ENCODE results near the gene FMN2. TPM values are rescaled to one million over a fixed set of nuclear protein-coding genes. Genes with fewer than 3 reads are reported as not detected.

FMN2 gene
- total and polyA plus RNA-seq, 7 experiments from 2014 or later: not detected

DNA sequence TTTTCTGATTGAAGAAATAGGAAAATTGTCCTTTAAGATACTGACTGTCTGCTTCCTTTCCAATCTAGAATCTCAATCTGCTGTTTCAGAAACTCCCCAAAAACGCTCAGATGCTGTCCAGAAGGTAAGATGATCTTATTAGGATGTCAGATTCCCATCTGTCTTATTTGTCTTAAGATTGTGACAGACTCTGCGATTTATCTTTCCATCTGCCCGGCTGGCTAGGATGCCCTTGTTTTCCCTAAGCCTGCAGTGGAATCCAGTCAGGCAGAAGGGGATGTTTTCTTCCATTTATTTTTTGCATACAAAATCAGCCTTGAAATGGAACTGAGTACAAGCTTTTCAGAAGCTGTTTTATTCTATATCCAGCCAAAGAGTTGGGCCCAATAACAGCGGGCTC lies 96.5 kb downstream of the FMN2 start:
- no peaks in the 10 kb centered on the region for H3K9me3 Mint-ChIP-seq
- POLR2A ChIA-PET: no interaction called here

GRCh38 chr1:240189386-240189989 lies 97.8 kb downstream of the FMN2 start:
- ChIA-PET POLR2A (no interaction called here), CTCF (interaction anchor here (0.7 to 1.1 kb wide), 2 partner anchors 75 to 769 kb away, joined by 3 read pairs; no protein-coding TSS in a partner anchor)
- Histone ChIP-seq H3K4me1 (ENCODE audit: control insufficient read depth in 2 of 2, insufficient read depth in 2 of 2, low read length in 2 of 2) (no peaks in the 10 kb centered on the region), H3K27ac (ENCODE audit: low read depth, low read length) (no peak overlapping the region), H3K9me3 (ENCODE audit: control insufficient read depth in 2 of 3, low read length in 3 of 3) (no peaks in the 10 kb centered on the region), H3K27me3 (ENCODE audit: control insufficient read depth in 2 of 2, insufficient read depth in 2 of 2, low read length in 2 of 2) (no peaks in the 10 kb centered on the region), H3K4me3 (ENCODE audit: low read length) (no peak overlapping the region), H3K36me3 (ENCODE audit: control insufficient read depth in 2 of 3, insufficient read depth in 3 of 3, low read length in 3 of 3) (no peaks in the 10 kb centered on the region)
- Mint-ChIP-seq H3K27me3 (peaks cover 2 to 29% (median 15%) of the 10 kb centered on the region in 5 donors), H3K4me1 (peaks cover 0 to 6% (median 3%) of the 10 kb centered on the region in 7 donors), H3K36me3 (no peaks in the 10 kb centered on the region), H3K27ac (no peak overlapping the region), H3K4me3 (peak overlapping the region in 7 of 10 donors; percentile 2 to 66 (median 32)), H3K9me3 (peaks cover 0 to 1% (median 0%) of the 10 kb centered on the region in 11 donors)
- peak in 2 of 9 donors; percentile 8 to 11 for DNase-seq
- intact Hi-C loops (cut with micrococcal nuclease): loop anchor here in 1 of 2 donors (2.0 kb wide), 1 partner anchor 163 kb away; no protein-coding TSS in a partner anchor
- peak; percentile 36 for ATAC-seq

More for the DNA sequence above, 96.5 kb downstream of the FMN2 start:
- H3K9me3 ChIP-seq (ENCODE audit: control insufficient read depth in 2 of 3, low read length in 3 of 3): no peaks in the 10 kb centered on the region
- H3K4me3 Mint-ChIP-seq: no peak overlapping the region
- no peak overlapping the region for H3K27ac Mint-ChIP-seq
- intact Hi-C loops (cut with micrococcal nuclease): loop anchor here in 1 of 2 donors (2.0 kb wide), 1 partner anchor 161 kb away; no protein-coding TSS in a partner anchor
- peaks cover 0 to 6% (median 3%) of the 10 kb centered on the region in 7 donors for H3K4me1 Mint-ChIP-seq
- no peaks in the 10 kb centered on the region for H3K4me1 ChIP-seq (ENCODE audit: control insufficient read depth in 2 of 2, insufficient read depth in 2 of 2, low read length in 2 of 2)
- no peak for ATAC-seq
- no peaks in the 10 kb centered on the region for H3K36me3 Mint-ChIP-seq
- H3K27me3 ChIP-seq (ENCODE audit: control insufficient read depth in 2 of 2, insufficient read depth in 2 of 2, low read length in 2 of 2): no peaks in the 10 kb centered on the region
- H3K36me3 ChIP-seq (ENCODE audit: control insufficient read depth in 2 of 3, insufficient read depth in 3 of 3, low read length in 3 of 3): no peaks in the 10 kb centered on the region
- no peak overlapping the region for H3K4me3 ChIP-seq (ENCODE audit: low read length)
- CTCF ChIA-PET: no interaction called here
- no peak for DNase-seq
- H3K27me3 Mint-ChIP-seq: peaks cover 2 to 29% (median 15%) of the 10 kb centered on the region in 5 donors
- no peak overlapping the region for H3K27ac ChIP-seq (ENCODE audit: low read depth, low read length)

DNA sequence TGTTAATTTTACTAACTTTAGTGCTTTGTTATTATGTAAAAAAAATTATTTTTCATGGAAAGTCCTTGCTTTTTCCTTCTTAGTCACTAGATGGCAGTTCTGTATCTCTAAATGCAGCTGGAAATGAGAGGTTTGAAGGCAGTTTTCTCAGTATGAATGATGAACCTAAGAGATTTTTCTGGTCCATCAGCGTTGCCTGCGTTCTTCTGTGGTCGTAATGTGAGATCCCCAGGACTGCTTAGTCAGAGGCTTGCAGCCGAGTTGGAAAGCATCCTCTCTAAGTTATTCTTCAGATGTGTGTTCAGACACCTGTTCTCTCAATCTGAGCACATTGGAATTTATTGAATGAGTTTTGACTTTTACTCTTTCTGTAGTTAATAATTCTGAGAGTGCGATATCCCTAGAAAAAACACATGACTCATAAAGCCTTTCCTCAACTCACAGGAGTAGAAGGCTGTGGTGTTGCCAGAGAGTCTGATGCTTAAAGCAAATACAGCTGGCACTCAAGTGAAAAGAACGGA lies 99.3 kb downstream of the FMN2 start:
- H3K27me3 ChIP-seq (ENCODE audit: control insufficient read depth in 2 of 2, insufficient read depth in 2 of 2, low read length in 2 of 2): no peaks in the 10 kb centered on the region
- H3K36me3 ChIP-seq (ENCODE audit: control insufficient read depth in 2 of 3, insufficient read depth in 3 of 3, low read length in 3 of 3): no peaks in the 10 kb centered on the region
- DNase-seq: no peak
- intact Hi-C loops (cut with micrococcal nuclease): loop anchor here in 1 of 2 donors (10.0 kb wide), 1 partner anchor 414 kb away; no protein-coding TSS in a partner anchor
- peaks cover 0 to 6% (median 3%) of the 10 kb centered on the region in 7 donors for H3K4me1 Mint-ChIP-seq
- no peaks in the 10 kb centered on the region for H3K4me1 ChIP-seq (ENCODE audit: control insufficient read depth in 2 of 2, insufficient read depth in 2 of 2, low read length in 2 of 2)
- no peak for ATAC-seq
- H3K9me3 ChIP-seq (ENCODE audit: control insufficient read depth in 2 of 3, low read length in 3 of 3): no peaks in the 10 kb centered on the region
- H3K4me3 Mint-ChIP-seq: no peak overlapping the region
- H3K27me3 Mint-ChIP-seq: peaks cover 2 to 19% (median 6%) of the 10 kb centered on the region in 5 donors
- H3K4me3 ChIP-seq (ENCODE audit: low read length): no peak overlapping the region
- peaks cover 0 to 1% (median 0%) of the 10 kb centered on the region in 11 donors for H3K9me3 Mint-ChIP-seq
- ChIA-PET CTCF (interaction anchor here (1.5 kb wide), 1 partner anchor 14 kb away, joined by 4 read pairs; no protein-coding TSS in a partner anchor), POLR2A (no interaction called here)
- no peak overlapping the region for H3K27ac ChIP-seq (ENCODE audit: low read depth, low read length)
- H3K36me3 Mint-ChIP-seq: no peaks in the 10 kb centered on the region
- H3K27ac Mint-ChIP-seq: no peak overlapping the region

GRCh38 chr1:240192851-240193250 lies 101.2 kb downstream of the FMN2 start:
- no peaks in the 10 kb centered on the region for H3K9me3 ChIP-seq (ENCODE audit: control insufficient read depth in 2 of 3, low read length in 3 of 3)
- no peak overlapping the region for H3K4me3 Mint-ChIP-seq
- ChIA-PET CTCF (no interaction called here), POLR2A (no interaction called here)
- no peaks in the 10 kb centered on the region for H3K36me3 Mint-ChIP-seq
- ATAC-seq (no peak), DNase-seq (no peak)
- peaks cover 0 to 6% (median 3%) of the 10 kb centered on the region in 7 donors for H3K4me1 Mint-ChIP-seq
- H3K4me1 ChIP-seq (ENCODE audit: control insufficient read depth in 2 of 2, insufficient read depth in 2 of 2, low read length in 2 of 2): no peaks in the 10 kb centered on the region
- H3K36me3 ChIP-seq (ENCODE audit: control insufficient read depth in 2 of 3, insufficient read depth in 3 of 3, low read length in 3 of 3): no peaks in the 10 kb centered on the region
- intact Hi-C loops (cut with micrococcal nuclease): loop anchor here in 1 of 2 donors (10.0 kb wide), 1 partner anchor 412 kb away; no protein-coding TSS in a partner anchor
- no peak overlapping the region for H3K27ac ChIP-seq (ENCODE audit: low read depth, low read length)
- no peak overlapping the region for H3K4me3 ChIP-seq (ENCODE audit: low read length)
- no peaks in the 10 kb centered on the region for H3K27me3 ChIP-seq (ENCODE audit: control insufficient read depth in 2 of 2, insufficient read depth in 2 of 2, low read length in 2 of 2)
- H3K9me3 Mint-ChIP-seq: peaks cover 0 to 1% (median 0%) of the 10 kb centered on the region in 11 donors
- peaks cover 0 to 11% (median 2%) of the 10 kb centered on the region in 5 donors for H3K27me3 Mint-ChIP-seq
- H3K27ac Mint-ChIP-seq: no peak overlapping the region

DNA sequence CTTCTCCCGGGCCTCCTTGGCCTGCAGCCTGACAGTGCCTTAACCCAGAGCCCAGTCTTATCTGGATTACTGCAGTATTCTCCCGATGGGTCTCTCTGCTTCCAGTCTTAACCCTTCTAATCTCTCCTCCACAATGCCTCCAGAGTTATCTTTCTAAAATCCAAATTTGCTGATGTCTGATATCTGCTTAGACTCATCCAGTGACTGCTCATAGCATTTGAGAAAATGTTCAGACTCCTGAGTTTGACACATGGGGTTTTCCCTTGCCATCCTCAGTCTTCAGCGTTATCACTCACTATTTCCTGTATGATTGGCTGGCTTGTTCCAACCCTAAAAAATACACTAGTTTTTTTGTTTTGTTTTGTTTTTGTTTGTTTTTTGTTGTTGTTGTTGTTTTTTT lies 102.0 kb downstream of the FMN2 start:
- POLR2A ChIA-PET: no interaction called here
- Mint-ChIP-seq H3K9me3 (peaks cover 0 to 1% (median 0%) of the 10 kb centered on the region in 11 donors), H3K36me3 (no peaks in the 10 kb centered on the region), H3K4me1 (peaks cover 0 to 6% (median 3%) of the 10 kb centered on the region in 7 donors), H3K4me3 (no peak overlapping the region), H3K27ac (no peak overlapping the region), H3K27me3 (peaks cover 0 to 11% (median 2%) of the 10 kb centered on the region in 5 donors)
- ATAC-seq: no peak
- no peaks in the 10 kb centered on the region for H3K9me3 ChIP-seq (ENCODE audit: control insufficient read depth in 2 of 3, low read length in 3 of 3)
- intact Hi-C loops (cut with micrococcal nuclease): loop anchor here in 1 of 2 donors (10.0 kb wide), 1 partner anchor 411 kb away; no protein-coding TSS in a partner anchor
- no peak overlapping the region for H3K4me3 ChIP-seq (ENCODE audit: low read length)
- no peaks in the 10 kb centered on the region for H3K36me3 ChIP-seq (ENCODE audit: control insufficient read depth in 2 of 3, insufficient read depth in 3 of 3, low read length in 3 of 3)
- no peaks in the 10 kb centered on the region for H3K4me1 ChIP-seq (ENCODE audit: control insufficient read depth in 2 of 2, insufficient read depth in 2 of 2, low read length in 2 of 2)
- CTCF ChIA-PET: no interaction called here
- DNase-seq: no peak
- no peaks in the 10 kb centered on the region for H3K27me3 ChIP-seq (ENCODE audit: control insufficient read depth in 2 of 2, insufficient read depth in 2 of 2, low read length in 2 of 2)
- H3K27ac ChIP-seq (ENCODE audit: low read depth, low read length): no peak overlapping the region

DNA sequence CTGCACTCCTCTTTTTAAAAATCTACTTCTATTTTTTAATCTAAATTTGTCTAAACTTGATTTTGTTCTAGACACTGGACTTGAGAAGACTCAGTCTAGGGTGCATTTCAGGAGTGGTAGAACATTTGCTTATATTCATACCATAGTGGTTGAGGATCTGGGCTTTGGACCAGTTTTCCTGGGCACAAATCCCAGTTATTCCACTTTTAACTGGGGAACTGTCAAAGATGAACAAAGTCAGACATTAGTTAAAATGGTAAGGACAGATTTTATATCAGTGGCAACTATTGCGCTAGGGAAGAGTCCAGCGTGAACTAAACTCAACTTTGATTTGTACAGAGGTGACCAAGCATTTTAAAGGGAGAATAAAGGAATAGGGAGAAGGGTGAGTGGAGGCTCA lies 102.4 kb downstream of the FMN2 start:
- no peaks in the 10 kb centered on the region for H3K36me3 ChIP-seq (ENCODE audit: control insufficient read depth in 2 of 3, insufficient read depth in 3 of 3, low read length in 3 of 3)
- Mint-ChIP-seq H3K36me3 (no peaks in the 10 kb centered on the region), H3K4me3 (no peak overlapping the region), H3K27ac (no peak overlapping the region), H3K9me3 (peaks cover 0 to 1% (median 0%) of the 10 kb centered on the region in 11 donors), H3K4me1 (peaks cover 0 to 6% (median 3%) of the 10 kb centered on the region in 7 donors), H3K27me3 (peaks cover 0 to 11% (median 2%) of the 10 kb centered on the region in 5 donors)
- H3K4me1 ChIP-seq (ENCODE audit: control insufficient read depth in 2 of 2, insufficient read depth in 2 of 2, low read length in 2 of 2): no peaks in the 10 kb centered on the region
- ATAC-seq: no peak
- no peaks in the 10 kb centered on the region for H3K27me3 ChIP-seq (ENCODE audit: control insufficient read depth in 2 of 2, insufficient read depth in 2 of 2, low read length in 2 of 2)
- ChIA-PET POLR2A (no interaction called here), CTCF (no interaction called here)
- H3K27ac ChIP-seq (ENCODE audit: low read depth, low read length): no peak overlapping the region
- no peaks in the 10 kb centered on the region for H3K9me3 ChIP-seq (ENCODE audit: control insufficient read depth in 2 of 3, low read length in 3 of 3)
- no peak for DNase-seq
- no peak overlapping the region for H3K4me3 ChIP-seq (ENCODE audit: low read length)
- intact Hi-C loops (cut with micrococcal nuclease): loop anchor here in 1 of 2 donors (10.0 kb wide), 1 partner anchor 411 kb away; no protein-coding TSS in a partner anchor

Data from naive thymus-derived CD4-positive, alpha-beta T cell (primary cell).